GM13977 (cell line): Measurements from ENCODE around the gene SULF2.

ENCODE experiments used
- DNase-seq: peaks from one replicate; pipeline ENCODE4 v3.0.0; 2012; ENCODE audit warnings: low spot score
- in situ Hi-C: fragments of 300-500 bp; cut with MboI; formaldehyde crosslinking; loops from one replicate; pipeline ENCODE4 v1.12.0; 2022; ENCODE audit warnings: low sequenced_read_pairs, low pct_unique_long_range_greater_than_20kb, mixed read lengths, inconsistent platforms; ENCODE audit not compliant: unreplicated experiment
- TF ChIP-seq, protein P1 (sequence below): IDR thresholded peaks from 2 replicates; pipeline ENCODE4 v1.5.1; 2012; ENCODE audit warnings: mild to moderate bottlenecking, control low read depth; ENCODE audit not compliant: insufficient read depth; ENCODE audit errors: extremely low read depth, missing control alignments

Gene SULF2

GRCh38 chr20:47740121-47740861, 45.0 kb downstream of the SULF2 start:
- TF ChIP-seq, protein P1, sequence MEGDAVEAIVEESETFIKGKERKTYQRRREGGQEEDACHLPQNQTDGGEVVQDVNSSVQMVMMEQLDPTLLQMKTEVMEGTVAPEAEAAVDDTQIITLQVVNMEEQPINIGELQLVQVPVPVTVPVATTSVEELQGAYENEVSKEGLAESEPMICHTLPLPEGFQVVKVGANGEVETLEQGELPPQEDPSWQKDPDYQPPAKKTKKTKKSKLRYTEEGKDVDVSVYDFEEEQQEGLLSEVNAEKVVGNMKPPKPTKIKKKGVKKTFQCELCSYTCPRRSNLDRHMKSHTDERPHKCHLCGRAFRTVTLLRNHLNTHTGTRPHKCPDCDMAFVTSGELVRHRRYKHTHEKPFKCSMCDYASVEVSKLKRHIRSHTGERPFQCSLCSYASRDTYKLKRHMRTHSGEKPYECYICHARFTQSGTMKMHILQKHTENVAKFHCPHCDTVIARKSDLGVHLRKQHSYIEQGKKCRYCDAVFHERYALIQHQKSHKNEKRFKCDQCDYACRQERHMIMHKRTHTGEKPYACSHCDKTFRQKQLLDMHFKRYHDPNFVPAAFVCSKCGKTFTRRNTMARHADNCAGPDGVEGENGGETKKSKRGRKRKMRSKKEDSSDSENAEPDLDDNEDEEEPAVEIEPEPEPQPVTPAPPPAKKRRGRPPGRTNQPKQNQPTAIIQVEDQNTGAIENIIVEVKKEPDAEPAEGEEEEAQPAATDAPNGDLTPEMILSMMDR = no peak
- in situ Hi-C loops = no loop called here
- DNase-seq = no peak

- TF ChIP-seq, protein P1 = no peak
- in situ Hi-C loops = no loop called here
- no peak for DNase-seq
Observed at GRCh38 chr20:47737923-47738322, 47.4 kb downstream of the SULF2 start.

- TF ChIP-seq, protein P1 = no peak
Observed at GRCh38 chr20:47736570-47737152, 48.6 kb downstream of the SULF2 start.

DNA sequence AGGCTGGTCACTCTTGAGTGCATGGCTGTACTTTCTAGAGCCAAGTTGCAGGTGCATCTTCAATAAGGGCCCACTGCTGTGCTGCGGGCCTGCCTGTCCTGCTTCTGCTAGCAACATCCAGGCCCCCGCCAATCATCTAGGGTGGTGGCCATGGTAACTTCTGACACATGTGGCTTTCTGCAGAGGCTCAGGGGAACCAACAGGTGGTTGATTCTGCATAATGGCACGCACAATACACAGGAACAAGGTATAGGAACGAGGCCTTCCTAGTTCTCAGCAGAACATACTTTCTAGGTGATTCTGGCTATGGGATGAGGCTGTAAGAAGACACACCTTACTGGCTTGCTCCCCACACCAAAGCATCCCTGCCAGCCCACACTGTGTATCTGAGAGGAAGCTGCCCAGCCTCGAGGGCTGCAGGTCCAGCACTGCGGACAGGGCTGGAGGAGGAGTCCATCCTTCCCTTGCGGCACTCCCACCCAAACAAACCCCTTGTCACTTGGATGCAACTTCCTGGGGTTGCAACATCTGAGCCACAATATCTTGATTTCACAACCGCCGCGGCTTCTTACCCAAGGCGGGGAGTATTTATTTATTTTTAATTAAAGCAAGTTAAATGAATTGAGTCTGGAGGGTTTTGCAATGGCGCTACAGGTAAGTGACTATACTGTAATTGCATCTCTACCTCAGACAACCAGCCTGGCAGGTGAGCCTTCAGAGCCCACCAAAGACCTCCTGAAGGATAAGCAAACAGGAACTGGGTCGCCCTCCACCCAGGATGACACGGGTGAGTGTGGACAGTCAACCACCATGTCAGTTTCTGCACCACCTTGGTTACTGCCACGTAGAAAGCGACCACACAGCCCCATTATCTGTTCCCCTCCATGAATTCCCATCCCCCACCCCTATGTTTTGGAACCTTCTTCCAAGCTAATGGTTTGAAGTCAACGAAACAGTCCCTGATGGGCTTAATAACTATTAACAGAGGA, 49.6 kb downstream of the SULF2 start:
- in situ Hi-C loops = no loop called here
- TF ChIP-seq, protein P1 = no peak
- DNase-seq = no peak

More at GRCh38 chr20:47736570-47737152, 48.6 kb downstream of the SULF2 start:
- no peak for DNase-seq
- in situ Hi-C loops = no loop called here

DNA sequence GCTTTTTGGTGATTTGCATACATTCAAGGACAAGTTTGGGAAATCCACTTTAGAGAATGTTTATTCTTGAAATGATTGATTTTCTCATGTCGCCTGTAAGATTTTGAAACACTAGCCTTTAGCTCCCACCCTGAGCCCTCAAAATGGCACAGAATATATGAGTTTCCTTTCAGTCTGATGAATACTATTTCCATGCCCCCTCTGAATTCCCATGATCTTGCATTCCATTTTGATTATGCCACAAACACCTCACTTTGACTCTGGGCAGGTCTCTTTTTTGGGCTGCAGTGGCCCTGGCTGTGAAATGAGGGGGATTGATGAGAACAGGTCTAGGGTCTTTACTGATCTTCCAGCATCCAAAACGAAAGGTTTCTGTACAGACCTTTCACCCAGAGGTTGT, 50.4 kb downstream of the SULF2 start:
- no peak for DNase-seq
- in situ Hi-C loops = no loop called here
- TF ChIP-seq, protein P1 = no peak

GRCh38 chr20:47733892-47734291, 51.4 kb downstream of the SULF2 start:
- no peak for DNase-seq
- in situ Hi-C loops = no loop called here
- TF ChIP-seq, protein P1 = no peak
